Erythroblast (primary cell): ENCODE results near the gene TXNDC8.

Source experiments
- GATA1 ChIP-seq: IDR thresholded peaks from 2 replicates; pipeline ENCODE4 v1.6.1; 2011; ENCODE audit warnings: low read depth, mild to moderate bottlenecking, control low read depth, low read length, moderate library complexity
- POLR2A ChIP-seq: IDR thresholded peaks from 2 replicates; pipeline ENCODE4 v1.6.1; 2011; ENCODE audit warnings: mild to moderate bottlenecking, low read length

DNA sequence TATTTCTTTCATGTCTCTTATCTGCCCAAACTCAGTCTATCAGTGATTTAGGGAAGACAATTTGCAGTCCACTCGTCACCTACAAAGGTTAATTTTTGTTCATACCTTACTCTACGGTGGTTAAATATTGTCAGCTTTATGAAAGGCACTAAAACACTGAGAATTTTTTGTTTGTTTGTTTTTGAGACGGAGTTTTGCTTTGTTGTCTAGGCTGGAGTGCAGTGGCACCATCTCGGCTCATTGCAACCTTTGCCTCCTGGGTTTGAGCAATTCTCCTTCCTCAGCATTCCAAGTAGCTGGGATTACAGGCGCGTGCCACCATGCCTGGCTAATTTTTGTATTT is 55.0 kb downstream of the TXNDC8 start:
- TF ChIP-seq POLR2A (no peak), GATA1 (no peak)
